Uterine smooth muscle cell (primary cell): Measurements from ENCODE around the gene DPH3. TPM values are rescaled to one million over a fixed set of nuclear protein-coding genes. Genes with fewer than 3 reads are reported as not detected.

Source experiments
- total RNA-seq: library from RNA; depleted of rRNA; stranded (reverse); fragments of >200 nt; gene quantifications from 2 replicates; pipeline ENCODE4 v1.2.3, GENCODE V29; 2014

DPH3 gene
- total RNA-seq, result 15.8 and 19.0 TPM in 2 replicates

GRCh38 chr3:16264708-16265454, at the start of gene DPH3, which contains the start of gene OXNAD1:
TSS of gene DPH3 (minus strand) at chr3:16264943. CDS start at chr3:16264876, 67 bp downstream.
TSS of gene OXNAD1 (plus strand) at chr3:16265212. CDS start at chr3:16270953, 5,741 bp downstream.

Other genes with a start within 250 kb of the DPH3 start
- 3.4 and 4.6 TPM in 2 replicates for gene GALNT15, start 90.3 kb downstream of the DPH3 start, total RNA-seq
- gene OXNAD1, start 269 bp upstream of the DPH3 start, total RNA-seq, result 11.2 and 17.0 TPM in 2 replicates
- gene RFTN1, start 248.8 kb upstream of the DPH3 start, total RNA-seq, result 27.8 and 31.4 TPM in 2 replicates